ENCODE results near the gene KRTAP6-2. TPM values are rescaled to one million over a fixed set of nuclear protein-coding genes. Genes with fewer than 3 reads are reported as not detected.

The KRTAP6-2 gene
- total and polyA plus RNA-seq, 4 donors = not detected

DNA sequence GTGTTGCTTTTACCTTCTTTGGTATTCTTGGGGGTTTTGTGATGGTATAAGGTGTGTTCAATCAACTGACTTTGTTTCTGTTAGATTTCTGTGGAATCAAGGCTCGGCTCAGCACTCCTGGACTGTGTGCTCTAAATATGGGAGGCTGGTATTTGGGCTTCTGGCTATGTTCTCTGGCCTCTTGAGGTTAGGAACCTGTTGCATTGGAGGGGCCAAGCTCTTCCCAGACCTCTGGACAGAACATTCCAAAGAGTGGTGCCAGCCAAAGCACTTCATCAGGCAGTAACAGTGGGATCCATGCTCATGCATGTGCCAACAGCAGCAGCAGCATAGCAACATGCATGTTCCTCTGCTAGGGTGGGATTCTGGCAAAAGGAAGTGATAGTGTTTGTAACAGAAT is 45.9 kb downstream of the KRTAP6-2 start:
- no peak for DNase-seq
- Histone ChIP-seq H3K27me3 (ENCODE audit: control insufficient read depth in 3 of 3, insufficient read depth in 3 of 3, low read length in 2 of 3) (no peaks in the 10 kb centered on the region), H3K27ac (ENCODE audit: low read depth in 1 of 2, low read length in 1 of 2) (no peak overlapping the region), H3K9me3 (ENCODE audit: control insufficient read depth in 4 of 4, insufficient read depth in 3 of 4, low read length in 3 of 4) (no peaks in the 10 kb centered on the region), H3K4me1 (ENCODE audit: control insufficient read depth in 5 of 5, insufficient read depth in 5 of 5, low read length in 5 of 5) (no peaks in the 10 kb centered on the region), H3K9ac (ENCODE audit: insufficient read depth in 1 of 2, low read length in 2 of 2) (no peak overlapping the region), H3K4me3 (no peak overlapping the region), H3K36me3 (ENCODE audit: control insufficient read depth in 4 of 4, insufficient read depth in 4 of 4, low read length in 4 of 4) (no peaks in the 10 kb centered on the region)
- TF ChIP-seq, protein P1, sequence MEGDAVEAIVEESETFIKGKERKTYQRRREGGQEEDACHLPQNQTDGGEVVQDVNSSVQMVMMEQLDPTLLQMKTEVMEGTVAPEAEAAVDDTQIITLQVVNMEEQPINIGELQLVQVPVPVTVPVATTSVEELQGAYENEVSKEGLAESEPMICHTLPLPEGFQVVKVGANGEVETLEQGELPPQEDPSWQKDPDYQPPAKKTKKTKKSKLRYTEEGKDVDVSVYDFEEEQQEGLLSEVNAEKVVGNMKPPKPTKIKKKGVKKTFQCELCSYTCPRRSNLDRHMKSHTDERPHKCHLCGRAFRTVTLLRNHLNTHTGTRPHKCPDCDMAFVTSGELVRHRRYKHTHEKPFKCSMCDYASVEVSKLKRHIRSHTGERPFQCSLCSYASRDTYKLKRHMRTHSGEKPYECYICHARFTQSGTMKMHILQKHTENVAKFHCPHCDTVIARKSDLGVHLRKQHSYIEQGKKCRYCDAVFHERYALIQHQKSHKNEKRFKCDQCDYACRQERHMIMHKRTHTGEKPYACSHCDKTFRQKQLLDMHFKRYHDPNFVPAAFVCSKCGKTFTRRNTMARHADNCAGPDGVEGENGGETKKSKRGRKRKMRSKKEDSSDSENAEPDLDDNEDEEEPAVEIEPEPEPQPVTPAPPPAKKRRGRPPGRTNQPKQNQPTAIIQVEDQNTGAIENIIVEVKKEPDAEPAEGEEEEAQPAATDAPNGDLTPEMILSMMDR (IDR thresholded peaks at IDR 0.05; ENCODE audit: control extremely low read depth, extremely low read depth) = no peak
- 62 to 69% methylated on average over 1 of the region's 1 CpG for WGBS, 2 donors
- no peak for ATAC-seq (ENCODE audit: insufficient read depth, low FRiP score)

Small RNA genes within 50 kb of the gene (small RNA-seq; reads per million reads assigned to genes)
- gene KRTAP20-1 (ENCODE audit: low replicate concordance) = not detected
- not detected for gene KRTAP20-3 (ENCODE audit: low replicate concordance)
- gene KRTAP20-4 (ENCODE audit: low replicate concordance) = not detected
- not detected for gene KRTAP22-1 (ENCODE audit: low replicate concordance)
- gene KRTAP22-2 (ENCODE audit: low replicate concordance) = not detected

Other genes with a start within 250 kb of the KRTAP6-2 start
- gene KRTAP13-2, start 226.6 kb downstream of the KRTAP6-2 start, total RNA-seq = not detected
- not detected for gene KRTAP13-2, start 226.6 kb downstream of the KRTAP6-2 start, polyA plus RNA-seq
- gene KRTAP13-1, start 202.9 kb downstream of the KRTAP6-2 start, total RNA-seq = not detected
- gene KRTAP13-1, start 202.9 kb downstream of the KRTAP6-2 start, polyA plus RNA-seq = not detected
- gene KRTAP13-3, start 173.0 kb downstream of the KRTAP6-2 start, total RNA-seq = not detected
- gene KRTAP13-3, start 173.0 kb downstream of the KRTAP6-2 start, polyA plus RNA-seq = not detected
- not detected for gene KRTAP13-4, start 168.7 kb downstream of the KRTAP6-2 start, total RNA-seq
- gene KRTAP13-4, start 168.7 kb downstream of the KRTAP6-2 start, polyA plus RNA-seq = not detected
- gene KRTAP15-1, start 158.6 kb downstream of the KRTAP6-2 start, total RNA-seq = not detected
- gene KRTAP15-1, start 158.6 kb downstream of the KRTAP6-2 start, polyA plus RNA-seq = not detected
- not detected for gene KRTAP19-1, start 118.5 kb downstream of the KRTAP6-2 start, total RNA-seq
- gene KRTAP19-1, start 118.5 kb downstream of the KRTAP6-2 start, polyA plus RNA-seq = not detected
- not detected for gene KRTAP19-2, start 111.5 kb downstream of the KRTAP6-2 start, total RNA-seq
- gene KRTAP19-2, start 111.5 kb downstream of the KRTAP6-2 start, polyA plus RNA-seq = not detected
- gene KRTAP19-3, start 106.9 kb downstream of the KRTAP6-2 start, total RNA-seq = not detected
- gene KRTAP19-3, start 106.9 kb downstream of the KRTAP6-2 start, polyA plus RNA-seq = not detected
- not detected for gene KRTAP19-4, start 101.7 kb downstream of the KRTAP6-2 start, total RNA-seq
- gene KRTAP19-4, start 101.7 kb downstream of the KRTAP6-2 start, polyA plus RNA-seq = not detected
- not detected for gene KRTAP19-5, start 96.8 kb downstream of the KRTAP6-2 start, total RNA-seq
- gene KRTAP19-5, start 96.8 kb downstream of the KRTAP6-2 start, polyA plus RNA-seq = not detected
- not detected for gene KRTAP19-6, start 57.0 kb downstream of the KRTAP6-2 start, total RNA-seq
- gene KRTAP19-6, start 57.0 kb downstream of the KRTAP6-2 start, polyA plus RNA-seq = not detected
- not detected for gene KRTAP19-7, start 37.6 kb downstream of the KRTAP6-2 start, total RNA-seq
- gene KRTAP19-7, start 37.6 kb downstream of the KRTAP6-2 start, polyA plus RNA-seq = not detected
- gene KRTAP22-2, start 8.5 kb downstream of the KRTAP6-2 start, total RNA-seq = not detected
- not detected for gene KRTAP22-2, start 8.5 kb downstream of the KRTAP6-2 start, polyA plus RNA-seq
- not detected for gene KRTAP6-3, start 6.5 kb downstream of the KRTAP6-2 start, total RNA-seq
- not detected for gene KRTAP6-3, start 6.5 kb downstream of the KRTAP6-2 start, polyA plus RNA-seq
- not detected for gene KRTAP22-1, start 2.2 kb upstream of the KRTAP6-2 start, total RNA-seq
- not detected for gene KRTAP22-1, start 2.2 kb upstream of the KRTAP6-2 start, polyA plus RNA-seq
- not detected for gene KRTAP6-1, start 15.0 kb upstream of the KRTAP6-2 start, total RNA-seq
- not detected for gene KRTAP6-1, start 15.0 kb upstream of the KRTAP6-2 start, polyA plus RNA-seq
- not detected for gene KRTAP20-1, start 17.5 kb upstream of the KRTAP6-2 start, total RNA-seq
- gene KRTAP20-1, start 17.5 kb upstream of the KRTAP6-2 start, polyA plus RNA-seq = not detected
- not detected for gene KRTAP20-4, start 21.7 kb upstream of the KRTAP6-2 start, total RNA-seq
- gene KRTAP20-4, start 21.7 kb upstream of the KRTAP6-2 start, polyA plus RNA-seq = not detected
- not detected for gene KRTAP20-2, start 36.3 kb upstream of the KRTAP6-2 start, total RNA-seq
- not detected for gene KRTAP20-2, start 36.3 kb upstream of the KRTAP6-2 start, polyA plus RNA-seq
- gene KRTAP20-3, start 44.0 kb upstream of the KRTAP6-2 start, total RNA-seq = not detected
- not detected for gene KRTAP20-3, start 44.0 kb upstream of the KRTAP6-2 start, polyA plus RNA-seq
- not detected for gene KRTAP21-3, start 119.9 kb upstream of the KRTAP6-2 start, total RNA-seq
- not detected for gene KRTAP21-3, start 119.9 kb upstream of the KRTAP6-2 start, polyA plus RNA-seq
- not detected for gene KRTAP21-2, start 148.4 kb upstream of the KRTAP6-2 start, total RNA-seq
- gene KRTAP21-2, start 148.4 kb upstream of the KRTAP6-2 start, polyA plus RNA-seq = not detected
- gene KRTAP21-1, start 156.5 kb upstream of the KRTAP6-2 start, total RNA-seq = not detected
- gene KRTAP21-1, start 156.5 kb upstream of the KRTAP6-2 start, polyA plus RNA-seq = not detected
- not detected for gene KRTAP8-1, start 214.4 kb upstream of the KRTAP6-2 start, total RNA-seq
- gene KRTAP8-1, start 214.4 kb upstream of the KRTAP6-2 start, polyA plus RNA-seq = not detected
- gene KRTAP7-1, start 230.9 kb upstream of the KRTAP6-2 start, total RNA-seq = not detected
- not detected for gene KRTAP7-1, start 230.9 kb upstream of the KRTAP6-2 start, polyA plus RNA-seq

Data from lung (tissue), 13 donors.